NCI-H345 treated with DMSO at 0.1 percent for 48 hours (cell line): ENCODE results near the gene GRIA1.
A peak's percentile ranks its signal among the peaks of the same experiment; 100 is the strongest.

ENCODE experiments used
- DNase-seq: peaks from one replicate; lab custom pipeline; 2025; ENCODE audit not compliant: unreplicated experiment; lab: John Stamatoyannopoulos, UW

The GRIA1 gene

DNA sequence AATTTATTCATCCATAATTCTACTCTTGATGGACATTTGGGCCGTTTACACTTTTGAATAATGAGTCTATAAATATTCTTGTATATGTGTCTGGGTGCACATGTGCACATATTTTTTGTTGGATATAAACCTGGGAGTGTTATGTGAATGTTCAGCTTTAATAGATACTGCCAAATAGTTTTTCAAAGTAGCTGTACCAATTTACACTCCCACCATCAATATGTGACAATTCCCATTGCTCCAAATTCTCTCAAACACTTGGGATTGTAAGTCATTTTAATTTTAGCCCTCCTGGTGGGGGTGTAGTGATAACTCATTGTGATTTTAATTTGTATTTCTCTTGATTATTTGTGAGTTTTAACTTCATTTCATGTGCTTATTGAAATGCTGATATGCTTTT lies 114.9 kb downstream of the GRIA1 start:
- no peak for DNase-seq

- DNase-seq: no peak
These were observed 119.5 kb downstream of the GRIA1 start for GRCh38 chr5:153610009-153610408.

GRCh38 chr5:153610811-153611210 lies 120.3 kb downstream of the GRIA1 start:
- no peak for DNase-seq

DNA sequence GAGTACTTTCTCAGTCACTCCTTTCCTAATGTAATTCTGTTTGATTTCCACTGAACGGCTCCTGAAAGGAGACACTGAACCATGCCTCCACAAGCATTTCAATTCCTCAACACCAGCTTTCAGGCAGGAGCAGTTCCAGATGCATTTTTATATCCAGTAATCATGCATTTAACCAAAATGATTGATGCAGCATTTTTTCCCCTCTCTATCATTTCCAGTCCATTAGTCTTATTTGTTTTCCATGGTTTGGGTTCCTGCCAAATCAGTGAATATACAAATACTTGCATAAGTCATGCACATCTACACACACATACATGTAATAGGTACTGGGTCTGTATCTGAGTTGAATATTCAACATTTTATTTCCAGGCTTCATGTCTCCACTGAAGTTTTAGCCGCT lies 122.7 kb downstream of the GRIA1 start:
- peak; percentile 3 for DNase-seq

- DNase-seq: no peak
These were observed 123.2 kb downstream of the GRIA1 start for GRCh38 chr5:153613672-153614071.

DNA sequence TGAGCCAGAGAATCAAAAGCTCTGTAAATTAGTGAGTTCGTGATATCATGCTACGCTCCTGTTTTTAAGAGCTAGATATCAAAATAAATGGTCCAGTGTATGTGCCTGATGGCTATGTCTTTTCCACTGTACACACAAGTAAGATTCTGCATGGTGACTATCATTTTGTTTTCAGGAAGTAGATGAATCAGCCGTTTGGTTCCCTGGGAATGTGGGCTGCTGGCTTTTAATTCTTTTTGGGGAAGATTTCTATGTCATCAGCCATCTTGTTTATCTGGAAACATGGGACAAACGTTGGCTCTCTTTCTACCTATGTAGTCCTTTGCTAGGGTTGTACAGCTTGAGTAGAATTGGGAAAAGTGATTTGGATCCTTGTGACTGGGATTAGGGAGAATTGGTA lies 126.7 kb downstream of the GRIA1 start:
- DNase-seq: no peak

- no peak for DNase-seq
These were observed 127.8 kb downstream of the GRIA1 start for GRCh38 chr5:153618307-153618706.

- DNase-seq: no peak
These were observed 128.4 kb downstream of the GRIA1 start for GRCh38 chr5:153618867-153619266.

GRCh38 chr5:153619771-153620170 lies 129.3 kb downstream of the GRIA1 start:
- no peak for DNase-seq

GRCh38 chr5:153623124-153623523 lies 132.7 kb downstream of the GRIA1 start:
- DNase-seq: no peak

DNA sequence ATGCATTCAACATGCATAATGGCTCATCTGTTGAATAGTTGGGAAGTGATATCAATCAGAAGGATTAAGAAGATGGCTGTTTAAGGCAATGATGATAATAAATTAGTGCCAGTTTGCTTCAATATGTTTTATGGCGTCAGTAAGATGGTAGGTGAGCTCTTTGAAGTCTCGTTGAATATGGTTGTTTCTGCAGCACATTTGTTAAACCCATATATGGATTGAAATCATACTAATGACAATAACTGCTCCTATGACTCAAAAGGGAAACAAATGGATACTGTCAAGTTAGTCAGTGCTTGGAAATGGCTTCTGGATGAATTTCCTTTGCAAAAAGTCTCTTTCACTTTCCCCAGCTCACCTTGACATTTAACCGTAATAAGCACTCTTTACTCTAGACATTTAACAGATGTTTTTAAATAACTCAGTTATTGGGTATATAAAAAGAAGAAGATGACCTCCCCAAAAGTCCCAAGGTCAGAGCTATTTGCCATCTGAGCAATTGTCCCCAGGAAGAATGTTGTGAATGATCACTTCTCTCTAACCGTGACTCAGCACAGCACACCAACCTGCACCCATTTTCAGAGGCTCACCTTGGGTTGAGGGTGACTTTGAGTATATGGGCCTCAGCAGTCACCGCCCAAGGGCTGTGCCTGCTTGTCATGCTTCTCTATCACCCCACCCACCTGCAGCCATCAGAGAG lies 133.4 kb downstream of the GRIA1 start:
- no peak for DNase-seq

- no peak for DNase-seq
These were observed 133.9 kb downstream of the GRIA1 start for GRCh38 chr5:153624451-153624765.

DNA sequence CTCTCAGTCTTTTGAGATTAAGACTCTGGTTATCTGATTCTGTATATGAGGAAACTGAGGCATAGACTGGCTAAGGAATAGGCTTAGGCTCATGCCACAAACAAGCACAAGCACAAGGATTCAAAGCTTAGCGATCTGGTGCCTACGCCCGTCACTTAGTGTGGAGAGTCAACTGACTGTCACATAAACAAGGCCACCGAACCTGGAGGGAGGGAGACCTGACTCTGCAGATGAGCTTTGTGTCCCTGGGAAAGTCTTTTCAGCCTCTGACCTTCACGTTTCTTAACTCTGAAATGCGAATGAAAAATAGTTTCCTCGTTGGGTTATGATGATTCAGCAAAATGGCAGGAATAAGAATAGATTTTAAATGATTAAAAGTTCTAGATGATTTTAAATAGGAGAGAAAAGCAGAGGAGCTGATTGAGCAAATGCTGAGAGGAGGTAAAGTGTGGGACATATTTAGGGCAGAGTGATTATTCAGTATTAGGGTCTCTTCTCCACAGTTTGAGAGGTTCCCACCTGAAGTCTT lies 135.4 kb downstream of the GRIA1 start:
- DNase-seq: no peak

DNA sequence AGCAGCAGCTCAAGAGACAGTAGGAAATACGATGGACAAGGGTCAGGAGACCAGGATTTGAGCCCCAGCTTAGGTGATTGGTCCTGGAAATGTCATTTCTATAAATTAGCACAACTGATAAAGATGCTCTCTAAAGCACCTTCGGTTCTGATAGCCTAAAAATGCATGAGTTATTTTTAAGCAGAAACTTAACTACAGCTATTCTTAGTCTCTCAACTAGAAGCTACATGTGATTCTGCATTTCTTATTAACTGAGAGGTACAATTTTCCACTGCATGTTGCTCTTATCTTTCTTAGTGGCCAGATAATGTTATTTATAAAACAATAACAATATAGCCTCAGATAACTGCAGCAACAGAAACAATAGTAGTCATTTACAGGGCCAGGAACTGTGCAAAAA lies 136.4 kb downstream of the GRIA1 start:
- no peak for DNase-seq

DNA sequence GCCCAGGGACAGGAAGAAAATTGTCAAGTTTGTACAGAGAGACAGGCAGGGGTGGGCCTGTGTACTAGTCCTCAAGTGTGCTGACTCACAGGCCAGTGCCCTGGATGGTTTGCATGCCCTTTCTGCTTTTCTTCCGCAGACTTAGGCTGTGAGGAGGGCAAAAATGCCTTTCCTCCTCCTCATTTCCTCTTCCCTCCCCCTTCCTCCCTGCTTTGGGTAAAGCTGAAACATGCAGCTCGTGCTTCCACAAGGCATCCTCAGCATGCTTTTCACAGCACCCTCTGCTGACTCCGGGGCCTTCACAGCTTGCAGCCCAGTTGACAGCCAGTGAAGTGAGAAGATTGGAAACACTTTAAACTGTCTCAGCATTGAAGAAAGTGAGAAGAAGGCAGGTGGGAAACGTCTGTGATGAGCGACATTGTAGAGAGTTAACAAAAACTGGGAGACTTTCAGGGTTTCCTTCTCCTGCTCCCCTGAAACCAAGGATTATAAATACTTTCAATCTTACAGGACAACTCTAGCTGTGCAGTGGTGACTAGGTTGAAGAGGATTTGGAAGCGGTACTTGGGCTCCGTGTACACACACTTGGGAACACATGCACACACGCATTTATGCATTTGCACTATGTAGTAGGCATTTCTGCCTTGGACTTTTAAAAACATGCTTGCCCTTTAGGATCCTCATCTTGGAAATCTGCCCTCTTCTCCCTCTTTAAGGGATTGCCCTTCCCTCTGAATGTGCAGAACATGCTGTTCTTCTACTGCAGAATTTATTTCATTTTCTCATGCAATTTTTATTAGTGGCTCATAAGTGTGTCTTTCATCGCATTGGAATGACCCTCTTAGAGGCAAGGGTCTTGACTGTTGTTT lies 138.8 kb downstream of the GRIA1 start:
- no peak for DNase-seq

GRCh38 chr5:153630546-153630945 lies 140.1 kb downstream of the GRIA1 start:
- no peak for DNase-seq

GRCh38 chr5:153632748-153633290 lies 142.3 kb downstream of the GRIA1 start:
- DNase-seq: no peak

GRCh38 chr5:153636670-153637451 lies 146.4 kb downstream of the GRIA1 start:
- no peak for DNase-seq

DNA sequence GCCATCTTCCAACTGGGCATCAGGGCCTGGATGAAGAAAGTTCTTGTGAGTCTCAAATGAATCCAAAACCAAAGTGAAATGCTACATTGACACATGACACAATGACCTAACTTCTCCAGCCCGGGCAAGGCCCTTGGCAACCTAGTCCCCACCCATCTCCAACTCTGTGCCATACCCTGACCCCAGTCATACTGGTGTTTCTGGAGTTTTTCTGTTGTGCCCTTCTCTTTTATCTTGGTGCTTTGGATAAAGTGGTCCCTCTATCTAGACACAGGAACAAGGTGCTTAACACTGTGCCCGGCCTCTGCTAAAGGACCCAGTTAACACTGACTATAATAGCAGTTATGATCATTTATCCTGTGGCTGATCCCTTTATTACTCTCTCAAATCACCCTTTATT lies 149.8 kb downstream of the GRIA1 start:
- DNase-seq: no peak

DNA sequence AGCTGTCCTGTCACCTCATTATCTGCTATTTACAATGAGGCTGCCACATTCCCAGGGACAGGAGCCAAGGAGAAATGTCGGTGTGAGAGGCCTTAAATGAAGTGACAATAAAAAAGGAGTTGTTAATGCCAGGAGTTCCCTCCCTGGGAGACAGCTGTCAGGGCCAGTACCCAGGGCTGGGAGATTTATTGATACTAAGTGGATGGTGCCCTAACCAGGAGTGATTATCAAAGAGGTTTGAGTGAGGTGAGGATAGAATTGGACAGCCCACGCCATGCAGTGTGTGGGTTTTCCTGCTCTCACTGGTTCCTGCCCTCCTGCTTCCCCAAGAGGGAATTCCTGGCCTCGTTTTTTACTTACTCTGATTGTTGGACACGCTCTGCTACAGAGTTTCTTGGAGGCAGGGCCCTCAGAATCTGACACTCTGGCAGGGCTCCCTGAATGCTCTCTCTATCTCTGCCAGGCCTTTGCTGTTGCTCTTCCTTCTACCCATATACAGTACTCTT lies 150.8 kb downstream of the GRIA1 start:
- no peak for DNase-seq
